Stomach (tissue), 9 donors: Measurements from ENCODE around the gene ATP2B3. TPM values are rescaled to one million over a fixed set of nuclear protein-coding genes. Genes with fewer than 3 reads are reported as not detected.

ENCODE experiments used
- DNase-seq, 2 donors: peaks; one replicate each; pipeline versions ENCODE4 v3.0.0 to v3.0.0-alpha.2; 2013 to 2019
- H3K27ac ChIP-seq, 5 donors: fragments of 200-600 bp in 4 of 5; sonication (generic) in 4 of 5; one replicate each; pipeline ENCODE4 v1.5.1; 2013 to 2019; ENCODE audit warnings: mild to moderate bottlenecking in 1 of 5, moderate library complexity in 1 of 5
- H3K27me3 ChIP-seq, 3 donors: fragments of 200-600 bp; sonication (generic); one replicate each; pipeline ENCODE4 v1.5.1; 2017 to 2019; ENCODE audit warnings: mixed run types in 1 of 3
- H3K36me3 ChIP-seq, 4 donors: fragments of 200-600 bp; sonication (generic); 1 replicate in 3 of 4; 2 replicates in 1 of 4; pipeline ENCODE4 v1.5.1; 2016 to 2019
- H3K4me1 ChIP-seq, 4 donors: fragments of 200-600 bp; sonication (generic); one replicate each; pipeline ENCODE4 v1.5.1; 2016 to 2019
- H3K4me3 ChIP-seq, 4 donors: fragments of 200-600 bp; sonication (generic) in 3 of 4; one replicate each; pipeline ENCODE4 v1.5.1; 2016 to 2019; ENCODE audit warnings: mild to moderate bottlenecking in 1 of 4
- H3K9me3 ChIP-seq, 4 donors: fragments of 200-600 bp; sonication (generic); one replicate each; pipeline ENCODE4 v1.5.1; 2016 to 2019
- EP300 ChIP-seq: sonication (generic); formaldehyde crosslinking; IDR thresholded peaks from one replicate; pipeline ENCODE4 v1.6.1; 2017; ENCODE audit warnings: antibody characterized with exemption
- POLR2A ChIP-seq, 4 donors: fragments of 450-650 bp; IDR thresholded peaks; one replicate each; pipeline ENCODE4 v1.6.1; 2016; ENCODE audit warnings: antibody characterized with exemption in 4 of 4, control low read depth in 2 of 4, mild to moderate bottlenecking in 1 of 4, moderate library complexity in 1 of 4
- POLR2AphosphoS5 ChIP-seq, 3 donors: sonication (generic); formaldehyde crosslinking; IDR thresholded peaks; one replicate each; pipeline ENCODE4 v1.6.1; 2016; ENCODE audit warnings: antibody characterized with exemption in 3 of 3
- WGBS, 5 donors: extraction: QIAGEN DNeasy Blood & Tissue Kit in 3 of 5; methylation state at CpG; one replicate each; pipeline versions ENCODE4 v1.1.5 to v1.1.7; 2013 to 2018; 5-methylcytosine and 5-hydroxymethylcytosine counted together
- intact Hi-C: fragments of 100-400 bp; cut with DNase I; formaldehyde crosslinking; loops from one replicate; pipeline ENCODE4 v1.15.1; 2023; ENCODE audit warnings: low total_unique reads
- polyA plus RNA-seq, 3 donors: library from polyadenylated mRNA; stranded (reverse); fragments of 200-250 nt; gene quantifications; one replicate each; pipeline ENCODE4 v1.2.3, GENCODE V29; 2013
- total RNA-seq, 5 donors: library from RNA; depleted of rRNA; stranded (reverse); fragments of >200 nt; gene quantifications; one replicate each; pipeline versions ENCODE4 v1.1.0 to v1.2.3, GENCODE V29; 2014 to 2016
- TF ChIP-seq, protein P1 (sequence below), 7 experiments: fragments of 450-650 bp in 4 of 7; fragments of 200-600 bp in 3 of 7; sonication (generic) in 3 of 7; IDR thresholded peaks; one replicate each; pipeline ENCODE4 v1.5.1; 2016 to 2019; ENCODE audit warnings: antibody characterized with exemption in 7 of 7, control low read depth in 2 of 7, mild to moderate bottlenecking in 1 of 7
- donor health status: healthy with polysubstance abuse.
- donor health status: Bipolar disorder and iron deficiency.
- donor health status: healthy.

ATP2B3 gene
- total and polyA plus RNA-seq, 8 donors, result 0.03 to 0.55 TPM; not detected in 6

DNA sequence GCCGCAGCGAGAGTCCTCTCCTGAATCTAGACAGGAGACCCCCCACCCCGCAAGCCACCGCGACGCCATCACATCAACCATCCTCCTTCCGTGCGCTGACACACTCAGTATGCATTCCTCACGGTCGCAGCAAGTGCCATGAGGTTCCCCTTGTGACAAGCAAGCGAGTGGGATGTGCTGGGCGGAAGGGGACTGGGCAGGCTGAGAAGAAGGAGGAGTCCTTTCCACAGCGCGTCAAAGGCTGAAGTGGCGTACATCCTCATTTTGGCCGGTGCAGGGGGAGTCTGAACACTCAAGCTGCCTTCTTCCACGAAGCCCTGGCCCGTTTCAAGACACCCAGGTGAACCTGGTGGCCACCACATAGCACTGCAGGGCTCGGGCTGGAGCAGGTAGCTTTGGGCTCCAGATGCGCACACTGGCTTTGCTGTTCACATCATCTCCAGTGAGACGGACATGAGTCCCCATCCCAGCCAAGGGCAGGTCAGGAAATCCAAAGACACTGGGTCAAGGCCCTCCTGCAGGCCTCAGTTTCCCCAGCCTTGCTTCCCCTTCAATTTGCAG lies 51.1 kb downstream of the ATP2B3 start:
- Histone ChIP-seq H3K4me1 (no peaks in the 10 kb centered on the region), H3K9me3 (no peaks in the 10 kb centered on the region), H3K4me3 (no peak overlapping the region), H3K27me3 (peaks cover 0 to 12% (median 5%) of the 10 kb centered on the region in 3 donors), H3K27ac (no peak overlapping the region), H3K36me3 (no peaks in the 10 kb centered on the region)
- 76 to 85% (median 79%) methylated on average over 16 to 21 of the region's 21 CpGs for WGBS, 5 donors
- TF ChIP-seq POLR2AphosphoS5 (IDR thresholded peaks at IDR 0.05) (no peak), EP300 (no peak), POLR2A (IDR thresholded peaks at IDR 0.05) (no peak)
- TF ChIP-seq, protein P1, sequence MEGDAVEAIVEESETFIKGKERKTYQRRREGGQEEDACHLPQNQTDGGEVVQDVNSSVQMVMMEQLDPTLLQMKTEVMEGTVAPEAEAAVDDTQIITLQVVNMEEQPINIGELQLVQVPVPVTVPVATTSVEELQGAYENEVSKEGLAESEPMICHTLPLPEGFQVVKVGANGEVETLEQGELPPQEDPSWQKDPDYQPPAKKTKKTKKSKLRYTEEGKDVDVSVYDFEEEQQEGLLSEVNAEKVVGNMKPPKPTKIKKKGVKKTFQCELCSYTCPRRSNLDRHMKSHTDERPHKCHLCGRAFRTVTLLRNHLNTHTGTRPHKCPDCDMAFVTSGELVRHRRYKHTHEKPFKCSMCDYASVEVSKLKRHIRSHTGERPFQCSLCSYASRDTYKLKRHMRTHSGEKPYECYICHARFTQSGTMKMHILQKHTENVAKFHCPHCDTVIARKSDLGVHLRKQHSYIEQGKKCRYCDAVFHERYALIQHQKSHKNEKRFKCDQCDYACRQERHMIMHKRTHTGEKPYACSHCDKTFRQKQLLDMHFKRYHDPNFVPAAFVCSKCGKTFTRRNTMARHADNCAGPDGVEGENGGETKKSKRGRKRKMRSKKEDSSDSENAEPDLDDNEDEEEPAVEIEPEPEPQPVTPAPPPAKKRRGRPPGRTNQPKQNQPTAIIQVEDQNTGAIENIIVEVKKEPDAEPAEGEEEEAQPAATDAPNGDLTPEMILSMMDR (IDR thresholded peaks at IDR 0.05), result no peak
- DNase-seq, result no peak
- intact Hi-C loops, result no loop called here

DNA sequence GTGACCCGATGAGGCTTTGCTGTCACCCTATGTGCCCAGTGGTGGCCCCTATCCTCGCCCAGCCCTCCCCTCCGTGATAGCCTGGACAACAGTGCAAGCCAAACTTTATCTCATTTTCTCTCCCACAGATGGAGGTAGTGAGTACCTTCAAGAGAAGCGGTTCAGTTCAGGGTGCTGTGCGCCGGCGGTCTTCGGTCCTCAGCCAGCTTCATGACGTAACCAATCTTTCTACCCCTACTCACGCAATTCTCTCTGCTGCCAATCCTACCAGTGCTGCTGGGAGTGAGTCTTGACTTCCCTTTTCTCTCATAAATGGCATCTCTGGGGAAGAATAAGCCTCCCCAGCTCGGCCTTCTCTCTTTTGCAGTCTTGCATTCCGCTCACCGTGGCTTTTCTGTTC lies 52.0 kb downstream of the ATP2B3 start:
- no peak for DNase-seq
- no peak overlapping the region for H3K27ac ChIP-seq
- H3K4me1 ChIP-seq, result no peaks in the 10 kb centered on the region
- H3K9me3 ChIP-seq, result no peaks in the 10 kb centered on the region
- H3K4me3 ChIP-seq, result no peak overlapping the region
- intact Hi-C loops, result no loop called here
- H3K27me3 ChIP-seq, result peaks cover 0 to 12% (median 5%) of the 10 kb centered on the region in 3 donors
- WGBS, 5 donors, result 76 to 89% (median 87%) methylated on average over 11 to 13 of the region's 13 CpGs
- TF ChIP-seq, protein P1 (IDR thresholded peaks at IDR 0.05), result no peak
- TF ChIP-seq POLR2AphosphoS5 (IDR thresholded peaks at IDR 0.05), result no peak
- no peak for TF ChIP-seq POLR2A (IDR thresholded peaks at IDR 0.05)
- TF ChIP-seq EP300, result no peak
- no peaks in the 10 kb centered on the region for H3K36me3 ChIP-seq

DNA sequence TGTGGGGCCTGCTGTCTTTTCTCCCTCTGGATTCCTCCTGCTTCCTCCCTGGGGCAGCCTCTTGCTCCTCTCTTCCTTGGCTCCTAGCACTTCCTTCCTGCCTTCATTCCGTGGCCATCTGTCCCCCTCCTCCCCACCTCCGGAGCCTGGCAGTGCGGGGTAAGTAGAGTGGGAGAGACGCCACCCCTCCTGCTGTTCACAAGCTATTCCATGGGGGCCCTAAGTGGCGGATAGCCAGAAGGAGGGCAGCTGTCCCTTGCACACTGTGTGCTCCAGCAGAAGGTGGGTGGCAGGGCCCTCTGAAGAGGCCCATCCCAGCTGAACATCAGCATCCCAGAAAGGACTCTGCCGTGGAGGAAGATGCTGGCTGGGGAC lies 54.1 kb downstream of the ATP2B3 start:
- DNase-seq, result no peak
- H3K27ac ChIP-seq, result no peak overlapping the region
- H3K9me3 ChIP-seq, result no peaks in the 10 kb centered on the region
- WGBS, 5 donors, result 78 to 86% (median 81%) methylated on average over 5 to 6 of the region's 6 CpGs
- H3K36me3 ChIP-seq, result no peaks in the 10 kb centered on the region
- H3K27me3 ChIP-seq, result peaks cover 0 to 14% (median 12%) of the 10 kb centered on the region in 3 donors
- TF ChIP-seq, protein P1 (IDR thresholded peaks at IDR 0.05), result no peak
- TF ChIP-seq EP300, result no peak
- TF ChIP-seq POLR2A (IDR thresholded peaks at IDR 0.05), result no peak
- TF ChIP-seq POLR2AphosphoS5 (IDR thresholded peaks at IDR 0.05), result no peak
- intact Hi-C loops, result no loop called here
- no peaks in the 10 kb centered on the region for H3K4me1 ChIP-seq
- no peak overlapping the region for H3K4me3 ChIP-seq

DNA sequence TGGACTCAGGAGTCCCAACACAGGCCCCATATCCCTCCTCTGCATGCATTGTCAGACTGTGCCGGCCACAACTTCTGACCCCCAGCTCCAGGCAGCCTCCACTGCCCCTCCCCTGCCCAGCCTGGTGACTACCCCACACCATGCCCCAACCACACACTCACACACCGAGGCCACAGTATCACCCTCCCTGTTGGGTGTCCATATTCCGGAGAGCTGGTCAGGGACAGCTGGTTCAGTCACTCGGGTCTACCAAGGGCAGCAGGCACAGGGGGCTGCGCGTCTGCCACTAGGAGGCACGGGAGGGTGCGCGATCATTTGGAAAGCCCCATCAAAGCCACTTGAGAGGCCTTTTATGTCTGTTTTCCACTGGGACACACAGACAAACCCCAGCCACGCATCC lies 55.2 kb downstream of the ATP2B3 start:
- Histone ChIP-seq H3K4me3 (no peak overlapping the region), H3K36me3 (no peaks in the 10 kb centered on the region), H3K27ac (no peak overlapping the region), H3K9me3 (no peaks in the 10 kb centered on the region), H3K4me1 (no peaks in the 10 kb centered on the region), H3K27me3 (peaks cover 0 to 15% (median 12%) of the 10 kb centered on the region in 3 donors)
- WGBS, 5 donors, result 85 to 94% (median 91%) methylated on average over 2 to 10 of the region's 10 CpGs
- TF ChIP-seq POLR2AphosphoS5 (IDR thresholded peaks at IDR 0.05) (no peak), EP300 (no peak), POLR2A (IDR thresholded peaks at IDR 0.05) (no peak)
- TF ChIP-seq, protein P1 (IDR thresholded peaks at IDR 0.05), result no peak
- intact Hi-C loops, result no loop called here
- no peak for DNase-seq
